Spinal cord (tissue), 10 donors: ENCODE data around the gene ZNF212. TPM values are rescaled to one million over a fixed set of nuclear protein-coding genes. Genes with fewer than 3 reads are reported as not detected.
"Not testable (repeated sequence)": the region's sequence is repeated elsewhere in the genome, so short reads cannot be mapped to it uniquely, and the experiment has no call there.

Experiments used
- DNase-seq, 6 donors: peaks; one replicate each; pipeline versions ENCODE4 v3.0.0 to v3.0.0-alpha.2; 2013 to 2015; ENCODE audit warnings: low spot score in 6 of 6, low read depth in 4 of 6
- H3K27ac ChIP-seq: one replicate; pipeline ENCODE4 v1.5.1; 2013; ENCODE audit warnings: low read depth, low read length, control low read depth
- H3K27me3 ChIP-seq: one replicate; pipeline ENCODE4 v1.6.1; 2013; ENCODE audit warnings: low read length; ENCODE audit not compliant: control insufficient read depth, insufficient read depth
- H3K36me3 ChIP-seq: one replicate; pipeline ENCODE4 v1.6.1; 2013; ENCODE audit warnings: low read length; ENCODE audit not compliant: control insufficient read depth, insufficient read depth
- H3K4me1 ChIP-seq: one replicate; pipeline ENCODE4 v1.6.1; 2013; ENCODE audit warnings: low read length; ENCODE audit not compliant: control insufficient read depth, insufficient read depth
- H3K4me3 ChIP-seq: one replicate; pipeline ENCODE4 v1.5.1; 2013; ENCODE audit warnings: low read depth, low read length, control low read depth
- H3K9me3 ChIP-seq: one replicate; pipeline ENCODE4 v1.6.1; 2013; ENCODE audit warnings: low read length; ENCODE audit not compliant: control insufficient read depth, insufficient read depth
- WGBS: methylation state at CpG from one replicate; pipeline ENCODE4 v1.1.5; 2013; ENCODE audit warnings: missing lambda C conversion rate; ENCODE audit not compliant: insufficient coverage; 5-methylcytosine and 5-hydroxymethylcytosine counted together
- polyA plus RNA-seq, 2 donors: library from polyadenylated mRNA; unstranded; fragments of 120-200 nt; gene quantifications; one replicate each; pipeline ENCODE4 v1.2.1, GENCODE V29; 2013; ENCODE audit not compliant: insufficient read length in 2 of 2
- total RNA-seq, 2 donors: library from RNA; depleted of rRNA in 1 of 2; stranded (reverse); fragments of 120-200 nt in 1 of 2; fragments of >200 nt in 1 of 2; gene quantifications; one replicate each; pipeline versions ENCODE4 v1.2.3 to v1.2.4, GENCODE V29; 2013 to 2014
- donor health status: healthy.

ZNF212 gene
- total and polyA plus RNA-seq, 4 donors: 5.4 to 16.6 (median 9.6) TPM

- no peak for DNase-seq
- H3K4me1 ChIP-seq: no peaks in the 10 kb centered on the region
- no peak overlapping the region for H3K27ac ChIP-seq
- H3K4me3 ChIP-seq: no peak overlapping the region
- H3K9me3 ChIP-seq: no peaks in the 10 kb centered on the region
- H3K36me3 ChIP-seq: peaks cover 34% of the 10 kb centered on the region
- H3K27me3 ChIP-seq: no peaks in the 10 kb centered on the region
- 70% methylated on average over 2 of the region's 3 CpGs for WGBS
These were observed 9.3 kb downstream of the ZNF212 start for GRCh38 chr7:149248777-149249176.

- WGBS: 96% methylated on average over 16 of the region's 18 CpGs
- not testable (repeated sequence) for H3K9me3 ChIP-seq, H3K4me1 ChIP-seq, DNase-seq, H3K27ac ChIP-seq, H3K27me3 ChIP-seq, H3K4me3 ChIP-seq
- peaks cover 48% of the 10 kb centered on the region for H3K36me3 ChIP-seq
These were observed 10.7 kb downstream of the ZNF212 start for GRCh38 chr7:149250151-149250550.

- H3K4me3 ChIP-seq, DNase-seq, H3K27ac ChIP-seq, H3K4me1 ChIP-seq, H3K9me3 ChIP-seq, H3K27me3 ChIP-seq: not testable (repeated sequence)
- peaks cover 56% of the 10 kb centered on the region for H3K36me3 ChIP-seq
- WGBS: 99% methylated on average over 9 of the region's 10 CpGs
These were observed 12.1 kb downstream of the ZNF212 start for GRCh38 chr7:149251518-149251917.

- H3K27me3 ChIP-seq: no peaks in the 10 kb centered on the region
- H3K4me3 ChIP-seq: no peak overlapping the region
- H3K4me1 ChIP-seq: no peaks in the 10 kb centered on the region
- no peak overlapping the region for H3K27ac ChIP-seq
- H3K36me3 ChIP-seq: peaks cover 56% of the 10 kb centered on the region
- no peaks in the 10 kb centered on the region for H3K9me3 ChIP-seq
- 100% methylated on average over 1 of the region's 2 CpGs for WGBS
- no peak for DNase-seq
These were observed 12.9 kb downstream of the ZNF212 start for GRCh38 chr7:149252378-149252777.

- H3K9me3 ChIP-seq: no peaks in the 10 kb centered on the region
- no peaks in the 10 kb centered on the region for H3K27me3 ChIP-seq
- H3K4me3 ChIP-seq: no peak overlapping the region
- H3K4me1 ChIP-seq: no peaks in the 10 kb centered on the region
- WGBS: 95% methylated on average over 7 of the region's 7 CpGs
- peaks cover 56% of the 10 kb centered on the region for H3K36me3 ChIP-seq
- no peak for DNase-seq
- H3K27ac ChIP-seq: no peak overlapping the region
These were observed 14.2 kb downstream of the ZNF212 start for GRCh38 chr7:149253665-149254064.

GRCh38 chr7:149254181-149254858, 14.9 kb downstream of the ZNF212 start:
- 94% methylated on average over 9 of the region's 16 CpGs for WGBS
- DNase-seq: no peak
- no peaks in the 10 kb centered on the region for H3K27me3 ChIP-seq
- H3K27ac ChIP-seq: no peak overlapping the region
- no peaks in the 10 kb centered on the region for H3K4me1 ChIP-seq
- H3K4me3 ChIP-seq: no peak overlapping the region
- no peaks in the 10 kb centered on the region for H3K9me3 ChIP-seq
- peaks cover 56% of the 10 kb centered on the region for H3K36me3 ChIP-seq

GRCh38 chr7:149255174-149255573, 15.7 kb downstream of the ZNF212 start:
- no peak overlapping the region for H3K27ac ChIP-seq
- WGBS: 100% methylated on average over 1 of the region's 5 CpGs
- H3K9me3 ChIP-seq: no peaks in the 10 kb centered on the region
- H3K27me3 ChIP-seq: no peaks in the 10 kb centered on the region
- peaks cover 52% of the 10 kb centered on the region for H3K36me3 ChIP-seq
- no peak for DNase-seq
- no peaks in the 10 kb centered on the region for H3K4me1 ChIP-seq
- no peak overlapping the region for H3K4me3 ChIP-seq

GRCh38 chr7:149256568-149256967, 17.1 kb downstream of the ZNF212 start:
- DNase-seq: no peak
- H3K27ac ChIP-seq: no peak overlapping the region
- peaks cover 38% of the 10 kb centered on the region for H3K36me3 ChIP-seq
- H3K4me3 ChIP-seq: no peak overlapping the region
- 100% methylated on average over 2 of the region's 4 CpGs for WGBS
- H3K9me3 ChIP-seq: no peaks in the 10 kb centered on the region
- H3K27me3 ChIP-seq: no peaks in the 10 kb centered on the region
- peaks cover 4% of the 10 kb centered on the region for H3K4me1 ChIP-seq

- WGBS: 100% methylated on average over 2 of the region's 2 CpGs
- peaks cover 33% of the 10 kb centered on the region for H3K36me3 ChIP-seq
- H3K4me3 ChIP-seq: no peak overlapping the region
- H3K27me3 ChIP-seq: no peaks in the 10 kb centered on the region
- H3K27ac ChIP-seq: no peak overlapping the region
- DNase-seq: no peak
- no peaks in the 10 kb centered on the region for H3K9me3 ChIP-seq
- H3K4me1 ChIP-seq: peaks cover 6% of the 10 kb centered on the region
These were observed 17.7 kb downstream of the ZNF212 start for GRCh38 chr7:149257146-149257545.

- Histone ChIP-seq H3K9me3 (no peaks in the 10 kb centered on the region), H3K27ac (peak overlapping the region; percentile 86), H3K4me3 (peak overlapping the region; percentile 62), H3K36me3 (peaks cover 18% of the 10 kb centered on the region), H3K4me1 (peaks cover 15% of the 10 kb centered on the region), H3K27me3 (no peaks in the 10 kb centered on the region)
- 1% methylated on average over 13 of the region's 16 CpGs for WGBS
- peak in 1 of 6 donors; percentile 55 for DNase-seq
These were observed 21.9 kb downstream of the ZNF212 start for GRCh38 chr7:149261316-149261828.
